Thyroid gland (tissue), 4 donors: ENCODE measurements around the gene LILRB1. TPM values are rescaled to one million over a fixed set of nuclear protein-coding genes. Genes with fewer than 3 reads are reported as not detected.
"Not testable (repeated sequence)": the region's sequence is repeated elsewhere in the genome, so short reads cannot be mapped to it uniquely, and the experiment has no call there.

ENCODE experiments used
- DNase-seq, 2 donors: peaks; one replicate each; pipeline ENCODE4 v3.0.0-alpha.2; 2019
- H3K27ac ChIP-seq, 3 donors: fragments of 200-600 bp; sonication (generic); 1 replicate in 2 of 3; 2 replicates in 1 of 3; pipeline ENCODE4 v1.5.1; 2016 to 2019; ENCODE audit warnings: mild to moderate bottlenecking in 1 of 3, moderate library complexity in 1 of 3
- H3K27me3 ChIP-seq: fragments of 200-600 bp; sonication (generic); one replicate; pipeline ENCODE4 v1.5.1; 2019
- H3K36me3 ChIP-seq, 2 donors: fragments of 200-600 bp; sonication (generic); one replicate each; pipeline ENCODE4 v1.5.1; 2016 to 2019
- H3K4me1 ChIP-seq, 2 donors: fragments of 200-600 bp; sonication (generic); one replicate each; pipeline ENCODE4 v1.5.1; 2017 to 2019
- H3K4me3 ChIP-seq, 3 donors: fragments of 200-600 bp; sonication (generic); replicated peaks in 1 of 3; 1 replicate in 2 of 3; 2 replicates in 1 of 3; pipeline ENCODE4 v1.5.1; 2016; ENCODE audit warnings: mild to moderate bottlenecking in 1 of 3
- H3K9me3 ChIP-seq: fragments of 200-600 bp; sonication (generic); one replicate; pipeline ENCODE4 v1.5.1; 2017
- POLR2A ChIP-seq, 2 donors: fragments of 450-650 bp; IDR thresholded peaks; one replicate each; pipeline ENCODE4 v1.6.1; 2017; ENCODE audit warnings: antibody characterized with exemption in 2 of 2, mild to moderate bottlenecking in 2 of 2, moderate library complexity in 1 of 2
- WGBS, 2 donors: methylation state at CpG; one replicate each; pipeline ENCODE4 v1.1.5; 2017; 5-methylcytosine and 5-hydroxymethylcytosine counted together
- intact Hi-C: fragments of 100-400 bp; cut with DNase I; formaldehyde crosslinking; loops from one replicate; pipeline ENCODE4 v1.15.1; 2023
- total RNA-seq, 4 donors: library from RNA; depleted of rRNA; stranded (reverse); fragments of >200 nt; gene quantifications; one replicate each; pipeline ENCODE4 v1.2.3, GENCODE V29; 2016
- TF ChIP-seq, protein P1 (sequence below), 6 experiments: fragments of 200-600 bp in 3 of 6; fragments of 450-650 bp in 3 of 6; sonication (generic) in 3 of 6; IDR thresholded peaks; one replicate each; pipeline ENCODE4 v1.5.1; 2016 to 2019; ENCODE audit warnings: antibody characterized with exemption in 6 of 6, mild to moderate bottlenecking in 2 of 6, inconsistent platforms in 1 of 6, moderate library complexity in 1 of 6

LILRB1 gene
- total RNA-seq, 4 donors from 2014 or later, result 0.13 to 1.5 (median 0.44) TPM

- no peaks in the 10 kb centered on the region for H3K9me3 ChIP-seq
- intact Hi-C loops, result no loop called here
- no peaks in the 10 kb centered on the region for H3K36me3 ChIP-seq
- H3K27me3 ChIP-seq, result no peaks in the 10 kb centered on the region
- H3K4me3 ChIP-seq, result no peak overlapping the region
- no peaks in the 10 kb centered on the region for H3K4me1 ChIP-seq
- DNase-seq, result no peak
- TF ChIP-seq POLR2A (IDR thresholded peaks at IDR 0.05), result no peak
- TF ChIP-seq, protein P1, sequence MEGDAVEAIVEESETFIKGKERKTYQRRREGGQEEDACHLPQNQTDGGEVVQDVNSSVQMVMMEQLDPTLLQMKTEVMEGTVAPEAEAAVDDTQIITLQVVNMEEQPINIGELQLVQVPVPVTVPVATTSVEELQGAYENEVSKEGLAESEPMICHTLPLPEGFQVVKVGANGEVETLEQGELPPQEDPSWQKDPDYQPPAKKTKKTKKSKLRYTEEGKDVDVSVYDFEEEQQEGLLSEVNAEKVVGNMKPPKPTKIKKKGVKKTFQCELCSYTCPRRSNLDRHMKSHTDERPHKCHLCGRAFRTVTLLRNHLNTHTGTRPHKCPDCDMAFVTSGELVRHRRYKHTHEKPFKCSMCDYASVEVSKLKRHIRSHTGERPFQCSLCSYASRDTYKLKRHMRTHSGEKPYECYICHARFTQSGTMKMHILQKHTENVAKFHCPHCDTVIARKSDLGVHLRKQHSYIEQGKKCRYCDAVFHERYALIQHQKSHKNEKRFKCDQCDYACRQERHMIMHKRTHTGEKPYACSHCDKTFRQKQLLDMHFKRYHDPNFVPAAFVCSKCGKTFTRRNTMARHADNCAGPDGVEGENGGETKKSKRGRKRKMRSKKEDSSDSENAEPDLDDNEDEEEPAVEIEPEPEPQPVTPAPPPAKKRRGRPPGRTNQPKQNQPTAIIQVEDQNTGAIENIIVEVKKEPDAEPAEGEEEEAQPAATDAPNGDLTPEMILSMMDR (IDR thresholded peaks at IDR 0.05), result no peak
- 85 to 91% methylated on average over 1 of the region's 1 CpG for WGBS, 2 donors
- H3K27ac ChIP-seq, result no peak overlapping the region
Measured at GRCh38 chr19:54673222-54673621, 42.9 kb downstream of the LILRB1 start.

GRCh38 chr19:54674021-54674617 is 43.8 kb downstream of the LILRB1 start:
- intact Hi-C loops, result no loop called here
- 40 to 44% methylated on average over 2 of the region's 2 CpGs for WGBS, 2 donors
- H3K9me3 ChIP-seq, result no peaks in the 10 kb centered on the region

GRCh38 chr19:54676210-54676834 is 46.0 kb downstream of the LILRB1 start:
- H3K36me3 ChIP-seq, H3K4me3 ChIP-seq, H3K27me3 ChIP-seq, H3K9me3 ChIP-seq, H3K4me1 ChIP-seq, DNase-seq, H3K27ac ChIP-seq, intact Hi-C loops: not testable (repeated sequence)
- TF ChIP-seq, protein P1 (IDR thresholded peaks at IDR 0.05), result peak; percentile 34 to 89 (median 56)
- 26% methylated on average over 10 of the region's 10 CpGs for whole genome bisulfite sequencing, 2 donors

More at GRCh38 chr19:54674021-54674617, 43.8 kb downstream of the LILRB1 start:
- no peak overlapping the region for H3K27ac ChIP-seq
- TF ChIP-seq, protein P1 (IDR thresholded peaks at IDR 0.05), result peak in 2 of 6 experiments; percentile 12 to 42
- TF ChIP-seq POLR2A (IDR thresholded peaks at IDR 0.05), result no peak
- H3K36me3 ChIP-seq, result no peaks in the 10 kb centered on the region
- no peak overlapping the region for H3K4me3 ChIP-seq
- H3K4me1 ChIP-seq, result no peaks in the 10 kb centered on the region
- no peak for DNase-seq
- H3K27me3 ChIP-seq, result no peaks in the 10 kb centered on the region

- no peak for DNase-seq
- intact Hi-C loops, result no loop called here
- Histone ChIP-seq H3K27me3 (no peaks in the 10 kb centered on the region), H3K4me1 (no peaks in the 10 kb centered on the region), H3K9me3 (no peaks in the 10 kb centered on the region), H3K27ac (no peak overlapping the region), H3K4me3 (no peak overlapping the region), H3K36me3 (no peaks in the 10 kb centered on the region)
- 55 to 62% methylated on average over 4 of the region's 4 CpGs for WGBS, 2 donors
- no peak for TF ChIP-seq POLR2A (IDR thresholded peaks at IDR 0.05)
- TF ChIP-seq, protein P1 (IDR thresholded peaks at IDR 0.05), result no peak
Measured at GRCh38 chr19:54677217-54677616, 46.9 kb downstream of the LILRB1 start.

GRCh38 chr19:54681596-54681995 is 51.3 kb downstream of the LILRB1 start:
- H3K4me3 ChIP-seq, H3K4me1 ChIP-seq, H3K27me3 ChIP-seq, H3K36me3 ChIP-seq, H3K27ac ChIP-seq, H3K9me3 ChIP-seq, intact Hi-C loops, DNase-seq: not testable (repeated sequence)
- 77 to 83% methylated on average over 12 of the region's 12 CpGs for WGBS, 2 donors
